GM19452 (cell line): Measurements from ENCODE around the gene LARP1B.
"Not testable (repeated sequence)": the region's sequence is repeated elsewhere in the genome, so short reads cannot be mapped to it uniquely, and the experiment has no call there.

Experiments
- ATAC-seq: cut with Tn5 transposase; IDR thresholded peaks from one replicate; pipeline ENCODE4 v1.9.1; 2021; ENCODE audit not compliant: unreplicated experiment

Gene LARP1B

DNA sequence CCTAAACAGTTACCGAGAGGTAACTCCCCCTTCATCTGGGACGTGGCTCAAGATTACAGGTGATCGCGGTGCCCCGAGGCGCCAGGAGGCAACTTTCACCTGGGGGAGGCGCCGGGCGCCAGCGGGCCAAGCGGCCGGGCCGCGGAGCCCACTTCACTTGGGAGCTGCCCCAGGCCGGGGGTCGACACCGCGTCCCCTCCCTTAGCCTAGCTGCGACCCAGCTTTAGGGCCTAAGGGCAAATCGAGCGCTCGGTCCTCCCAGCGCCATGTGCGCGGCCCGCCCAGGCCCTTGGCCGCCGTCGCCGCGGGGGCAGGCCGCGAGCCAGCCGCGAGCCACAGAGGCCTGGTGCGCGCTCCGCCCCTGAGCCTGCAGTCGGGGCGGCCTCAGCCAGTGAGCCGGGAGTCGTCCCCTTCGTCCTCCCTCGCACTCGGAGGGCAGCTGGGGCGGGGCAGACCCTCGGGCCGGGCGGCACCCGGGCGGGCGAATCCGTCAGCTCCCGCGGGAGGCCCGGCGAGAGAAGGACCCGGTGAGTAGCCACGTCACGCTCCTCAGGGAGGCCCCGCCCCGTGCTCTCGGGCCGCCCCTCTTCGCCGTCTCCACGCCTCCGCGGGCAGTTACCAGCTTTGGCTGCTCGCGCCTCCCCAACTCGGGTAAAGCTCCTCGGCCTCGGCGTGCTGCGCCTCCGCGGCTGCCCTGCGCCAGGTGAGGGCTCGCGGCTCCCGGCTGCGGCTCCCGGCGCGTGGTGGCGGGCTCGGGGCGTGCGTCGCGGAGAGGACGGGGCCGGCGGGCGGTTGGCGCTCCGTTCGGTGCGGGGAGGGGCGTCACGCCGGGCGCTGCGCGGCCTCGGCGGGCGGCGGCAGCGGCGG is at the start of gene LARP1B:
Gene LARP1B, plus strand, starts transcription at position 614 of the 867 bp plus-strand sequence. CDS start 13,640 bp downstream, outside the sequence.
- ATAC-seq: peak; percentile 88

DNA sequence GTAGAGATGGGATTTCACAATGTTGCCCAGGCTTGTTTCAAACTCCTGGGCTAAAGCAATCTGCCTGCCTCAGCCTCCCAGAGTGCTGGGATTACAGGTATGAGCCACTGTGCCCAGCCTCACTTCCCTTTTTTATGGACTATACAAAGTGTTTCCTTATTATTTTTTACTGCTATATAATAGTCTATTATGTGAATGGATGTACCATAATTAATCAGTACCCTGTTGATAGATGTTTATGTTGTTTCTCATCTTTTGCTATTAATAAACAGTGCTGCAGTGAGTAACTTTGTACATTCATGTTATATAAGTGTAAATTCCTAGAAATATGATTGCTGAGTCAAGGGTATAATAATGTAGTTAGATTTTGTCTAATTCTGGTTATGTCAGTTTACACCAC is 35.8 kb upstream of the LARP1B start:
- ATAC-seq: no peak

DNA sequence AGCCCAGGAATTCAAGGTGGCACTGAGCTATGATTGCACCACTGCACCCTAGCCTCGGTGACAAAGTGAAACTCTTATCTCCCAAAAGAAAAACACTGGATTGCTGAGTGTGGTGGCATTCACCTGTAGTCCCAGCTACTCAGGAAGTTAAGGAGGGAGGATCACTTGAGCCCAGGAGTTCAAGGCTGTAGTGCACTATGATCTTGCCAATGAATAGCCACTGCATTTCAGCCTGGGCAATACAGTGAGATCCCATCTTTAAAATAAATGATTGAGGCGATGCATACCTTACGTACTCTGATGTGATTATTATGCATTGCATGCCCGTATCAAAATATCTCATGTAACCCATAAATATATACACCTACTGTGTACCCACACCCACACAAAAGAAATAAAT is 31.2 kb upstream of the LARP1B start:
- ATAC-seq: no peak

GRCh38 chr4:128031756-128032384 is 29.2 kb upstream of the LARP1B start:
- ATAC-seq: no peak

DNA sequence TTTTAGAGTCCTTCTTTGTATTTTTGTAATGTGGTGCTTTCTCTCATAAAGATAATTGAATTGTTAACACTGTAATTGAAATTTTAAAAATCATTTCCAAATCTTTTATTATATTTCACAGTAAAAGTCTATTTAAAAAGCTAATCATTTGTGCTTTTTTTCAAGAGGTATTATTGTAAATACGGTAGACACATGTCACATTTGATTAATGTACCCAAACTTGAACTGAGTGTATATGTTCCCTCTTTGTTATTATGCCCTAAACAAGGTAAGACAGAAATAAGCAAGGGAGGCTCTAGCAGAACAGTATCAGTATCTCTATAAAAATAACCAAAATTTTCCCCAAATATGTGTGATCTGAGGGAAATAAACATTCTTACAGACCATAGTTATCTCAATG is 21.5 kb upstream of the LARP1B start:
- ATAC-seq: no peak

GRCh38 chr4:128047019-128047418 is 14.1 kb upstream of the LARP1B start:
- not testable (repeated sequence) for ATAC-seq

DNA sequence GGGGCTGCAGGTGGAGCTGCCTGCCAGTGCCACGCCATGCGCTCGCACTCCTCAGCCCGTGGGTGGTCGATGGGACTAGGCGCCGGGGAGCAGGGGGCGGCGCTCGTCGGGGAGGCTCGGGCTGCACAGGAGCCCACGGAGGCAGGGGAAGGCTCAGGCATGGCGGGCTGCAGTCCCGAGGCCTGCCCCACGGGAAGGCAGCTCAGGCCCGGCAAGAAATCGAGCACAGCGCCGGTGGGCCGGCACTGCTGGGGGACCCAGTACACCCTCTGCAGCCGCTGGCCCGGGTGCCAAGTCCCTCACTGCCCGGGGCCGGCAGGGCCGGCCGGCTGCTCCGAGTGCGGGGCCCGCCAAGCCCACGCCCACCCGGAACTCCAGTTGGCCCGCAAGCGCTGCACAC is 13.6 kb upstream of the LARP1B start:
- ATAC-seq: not testable (repeated sequence)

GRCh38 chr4:128051229-128051628 is 9.9 kb upstream of the LARP1B start:
- not testable (repeated sequence) for ATAC-seq

DNA sequence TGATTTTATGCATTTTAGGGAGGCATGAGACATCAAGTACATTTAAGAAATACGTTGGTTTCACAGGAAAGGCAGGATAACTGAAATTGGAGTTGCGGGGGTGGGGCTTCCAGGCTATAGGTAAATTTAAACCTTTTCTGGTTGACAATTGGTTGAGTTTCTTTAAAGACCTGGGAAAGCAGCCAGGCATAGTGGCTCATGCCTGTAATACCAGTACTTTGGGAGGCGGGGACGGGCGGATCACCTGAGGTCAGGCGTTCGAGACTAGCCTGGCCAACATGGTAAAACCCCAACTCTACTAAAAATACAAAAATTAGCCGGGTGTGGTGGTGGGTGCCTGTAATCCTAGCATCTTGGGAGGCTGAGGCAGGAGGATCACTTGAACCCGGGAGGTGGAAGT is 6.2 kb upstream of the LARP1B start:
- ATAC-seq: not testable (repeated sequence)

DNA sequence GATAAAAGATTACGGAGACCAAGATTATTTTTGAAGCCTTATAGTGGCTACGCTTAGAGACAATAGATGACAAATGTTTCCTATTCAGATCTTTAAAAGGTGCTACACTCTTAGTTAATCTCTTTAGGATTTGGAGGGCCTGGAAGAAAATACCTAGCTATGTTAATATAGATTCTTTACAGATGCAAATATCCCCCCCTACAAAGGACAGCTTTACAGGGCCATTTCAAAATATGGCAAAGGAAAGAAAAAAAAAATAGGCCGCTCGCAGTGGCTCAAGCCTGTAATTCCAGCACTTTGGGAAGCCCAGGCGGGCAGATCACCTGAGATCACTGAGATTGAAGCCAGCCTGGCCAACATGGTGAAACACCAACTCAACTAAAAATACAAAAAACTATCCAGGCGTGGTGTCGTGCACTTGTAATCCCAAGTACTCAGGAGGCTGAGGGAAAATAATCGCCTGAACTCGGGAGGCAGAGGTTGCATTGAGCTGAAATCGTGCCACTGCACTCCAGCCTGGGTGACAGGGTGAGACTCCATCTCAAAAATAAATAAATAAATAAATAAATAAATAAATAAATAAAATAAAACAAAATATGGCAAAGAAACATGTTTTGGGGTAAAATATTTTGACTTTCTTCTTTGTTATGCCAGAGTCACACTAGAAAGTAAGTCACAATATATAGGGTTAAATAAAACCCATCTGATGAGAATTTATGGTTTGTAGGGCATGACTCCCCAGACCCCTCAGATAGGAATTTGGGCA is 5.5 kb upstream of the LARP1B start:
- not testable (repeated sequence) for ATAC-seq

DNA sequence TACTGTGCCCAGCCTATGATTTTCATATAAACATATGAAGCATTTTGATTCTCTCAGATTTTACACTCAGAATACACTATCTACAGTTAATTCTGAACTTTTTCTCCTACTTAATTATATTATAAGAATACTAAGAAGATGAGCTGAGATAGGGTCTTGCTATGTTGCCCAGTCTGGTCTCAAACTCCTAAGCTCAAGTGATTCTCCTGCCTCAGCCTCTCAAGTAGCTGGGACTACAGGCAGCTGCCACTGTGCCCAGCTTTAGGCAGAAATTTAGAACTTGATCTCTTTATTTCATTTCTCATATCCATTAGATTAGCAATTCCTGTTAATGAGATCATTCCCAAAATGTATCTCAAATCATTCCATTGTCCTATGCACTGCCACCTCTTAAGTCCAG is 4.7 kb upstream of the LARP1B start:
- no peak for ATAC-seq

GRCh38 chr4:128060121-128060698 is 902 bp upstream of the LARP1B start:
- ATAC-seq: no peak

DNA sequence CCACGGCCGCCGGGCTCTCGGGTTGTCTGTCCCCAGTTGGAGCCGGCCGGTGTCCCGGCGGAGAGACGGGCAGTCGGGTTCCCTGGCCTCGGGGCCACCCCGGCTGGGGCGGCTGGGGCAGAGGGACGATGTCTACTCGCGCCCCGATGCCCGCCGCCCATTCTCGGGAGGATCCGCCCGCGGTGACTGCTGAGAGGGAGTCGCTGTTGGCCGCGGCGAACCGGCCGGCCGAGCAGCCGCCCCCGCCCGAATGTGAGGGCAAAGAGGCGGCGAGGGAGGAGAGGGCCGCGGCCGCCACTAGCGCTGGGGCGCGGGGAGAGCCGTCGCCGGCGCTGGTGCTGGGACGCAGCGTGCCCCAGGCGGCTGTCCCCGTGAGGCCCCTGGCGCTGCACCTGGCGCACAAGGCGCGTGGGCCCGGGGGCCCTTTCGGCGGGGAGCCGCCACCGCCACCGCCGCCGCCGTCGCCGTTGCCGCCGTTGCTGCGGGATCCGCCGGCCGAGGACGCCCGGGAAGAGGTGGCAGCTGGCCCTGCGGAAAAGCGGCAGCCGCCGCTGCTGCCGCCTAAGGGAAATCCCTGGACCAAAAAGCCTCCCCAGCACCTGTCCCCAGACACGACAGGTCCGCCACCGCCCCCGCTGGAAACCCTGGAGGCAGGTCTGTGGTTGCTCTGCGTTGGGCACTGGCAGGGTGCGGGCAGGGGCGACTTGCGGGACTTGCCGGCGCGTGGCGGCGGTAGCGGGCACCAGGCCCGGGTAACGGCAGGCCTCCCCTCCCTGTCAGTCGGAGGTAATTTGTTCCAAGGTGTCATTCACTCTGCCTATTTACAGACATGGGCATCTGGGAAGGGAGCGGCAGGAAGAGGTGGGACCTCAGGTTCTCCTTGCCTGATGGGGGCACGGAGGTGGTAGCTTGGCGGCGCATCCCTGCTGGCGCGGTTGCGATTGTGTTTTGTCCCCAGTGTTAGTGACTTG is 739 bp downstream of the LARP1B start:
- ATAC-seq: peak; percentile 43

DNA sequence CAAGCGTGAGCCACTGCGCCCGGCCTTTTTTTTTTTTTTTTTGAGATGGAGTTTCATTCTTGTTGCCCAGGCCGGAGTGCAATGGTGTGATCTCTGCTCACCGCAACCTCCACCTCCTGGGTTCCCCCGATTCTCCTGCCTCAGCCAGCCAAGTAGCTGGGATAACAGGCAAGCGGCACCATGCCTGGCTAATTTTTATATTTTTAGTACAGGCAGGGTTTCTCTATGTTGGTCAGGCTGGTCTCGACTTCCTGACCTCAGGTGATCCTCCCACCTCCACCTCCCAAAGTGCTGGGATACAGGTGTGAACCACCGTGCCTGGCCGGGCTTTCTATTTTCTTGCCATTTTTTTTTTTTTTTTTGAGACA is 5.3 kb downstream of the LARP1B start:
- ATAC-seq: not testable (repeated sequence)

- no peak for ATAC-seq
Observed at GRCh38 chr4:128068918-128069317, 7.8 kb downstream of the LARP1B start.

DNA sequence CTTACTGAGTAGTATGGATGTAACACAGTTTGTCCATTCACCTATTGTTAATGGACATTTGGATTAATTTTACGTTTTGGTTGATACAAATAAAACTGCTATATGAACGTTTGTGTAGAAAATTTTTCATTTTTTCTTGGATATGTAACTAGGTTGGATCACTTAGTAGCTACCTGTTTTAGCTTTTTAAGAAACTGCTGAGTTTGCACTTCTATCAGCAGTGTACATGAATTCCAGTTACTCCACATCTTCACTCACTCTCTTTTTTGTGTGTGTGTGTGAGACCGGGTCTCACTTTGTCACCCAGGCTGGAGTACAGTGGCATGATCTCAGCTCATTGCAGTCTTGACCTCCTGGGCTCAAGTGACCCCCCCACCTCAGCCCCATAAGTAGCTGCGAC is 15.4 kb downstream of the LARP1B start:
- ATAC-seq: no peak

DNA sequence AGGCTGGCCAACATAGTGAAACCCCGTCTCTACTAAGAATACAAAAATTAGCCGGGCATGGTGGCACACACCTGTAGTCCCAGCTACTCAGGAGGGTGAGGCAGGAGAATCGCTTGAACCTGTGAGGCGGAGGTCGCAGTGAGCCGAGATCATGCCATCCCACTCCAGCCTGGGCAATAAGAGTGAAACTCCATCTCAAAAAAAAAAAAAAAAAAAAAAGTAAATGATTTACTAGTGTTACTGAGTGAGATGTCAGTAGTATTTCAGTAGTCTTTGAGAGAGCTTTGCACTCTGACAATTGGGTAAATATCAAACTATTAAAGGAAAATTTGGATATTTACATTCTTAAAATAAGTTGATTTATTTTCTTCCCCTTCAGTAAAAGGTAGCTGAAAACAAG is 34.2 kb downstream of the LARP1B start:
- ATAC-seq: not testable (repeated sequence)

GRCh38 chr4:128107766-128108165 is 46.7 kb downstream of the LARP1B start:
- no peak for ATAC-seq

DNA sequence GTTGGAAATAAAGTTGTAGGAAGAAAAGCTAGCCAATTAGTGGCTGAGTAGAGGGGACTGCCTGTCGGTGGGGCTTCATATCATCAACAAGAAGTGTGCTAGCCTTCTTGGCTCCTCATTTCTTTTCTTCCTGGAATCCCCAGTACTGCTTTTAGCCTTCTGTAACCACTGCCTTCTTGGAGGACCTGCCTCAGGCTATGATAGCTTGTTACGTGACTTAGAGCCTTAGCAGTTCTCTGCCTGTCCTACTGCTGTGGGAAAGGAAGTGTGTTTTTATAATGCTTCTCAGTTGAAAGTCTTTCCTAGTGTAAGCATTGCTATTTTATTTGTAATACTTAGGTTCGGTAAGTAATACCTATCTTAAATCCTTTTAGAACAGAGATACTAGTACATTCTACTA is 61.9 kb downstream of the LARP1B start:
- ATAC-seq: no peak

GRCh38 chr4:128130621-128131020 is 69.5 kb downstream of the LARP1B start:
- no peak for ATAC-seq
